GM12878 (cell line): Measurements from ENCODE around the gene MAPKAP1. TPM values are rescaled to one million over a fixed set of nuclear protein-coding genes. Genes with fewer than 3 reads are reported as not detected.

Experiments used
- ASH2L ChIP-seq: fragments of 300-600, 200-600 bp; sonication (generic); IDR thresholded peaks from 2 replicates; pipeline ENCODE4 v1.6.1; 2017; ENCODE audit warnings: low read depth, mild to moderate bottlenecking, borderline replicate concordance
- CEBPB ChIP-seq, 2 experiments: fragments of 150-350 bp in 1 of 2; IDR thresholded peaks; 2 replicates each; pipeline ENCODE4 v1.6.1; 2012 to 2014; ENCODE audit warnings: low read depth in 2 of 2, low read length in 2 of 2, borderline replicate concordance in 1 of 2, inconsistent platforms in 1 of 2
- SIN3A ChIP-seq: IDR thresholded peaks from 2 replicates; pipeline ENCODE4 v1.6.1; 2012; ENCODE audit warnings: low read depth, low read length, improper control_type of control experiment
- polyA plus RNA-seq, 11 experiments: library from polyadenylated mRNA; depleted of rRNA in 4 of 11; unstranded in 6 of 11; stranded (reverse) in 5 of 11; fragments of >200 nt; fragmentation: Nextera tagmentation in 4 of 11; fragmentation: Illumina TruSeq in 1 of 11; extraction: Ambion mirVana in 4 of 11; extraction: Trizol in 1 of 11; gene quantifications; 1 replicate in 1 of 11; 2 replicates in 10 of 11; pipeline versions ENCODE4 v1.2.1 to v1.2.3, GENCODE V29; 2011 to 2016; ENCODE audit warnings: inconsistent platforms in 2 of 11, missing spikeins in 2 of 11, low read depth in 1 of 11
- total RNA-seq, 4 experiments: library from RNA; depleted of rRNA in 3 of 4; stranded (reverse); fragments of >200 nt in 3 of 4; fragmentation: Illumina TruSeq in 1 of 4; extraction: Trizol in 1 of 4; gene quantifications; 2 replicates each; pipeline versions ENCODE4 v1.2.1 to v1.2.3, GENCODE V29; 2013 to 2021
- TF ChIP-seq, protein P1 (sequence below): fragments of 450-650 bp; IDR thresholded peaks from 2 replicates; pipeline ENCODE4 v1.6.1; 2017; ENCODE audit warnings: antibody characterized with exemption, mild to moderate bottlenecking, moderate library complexity
- TF ChIP-seq, protein P2 (sequence below): IDR thresholded peaks from 2 replicates; pipeline ENCODE4 v1.6.1; 2011; ENCODE audit warnings: low read depth, low read length, improper control_type of control experiment, borderline replicate concordance
- TF ChIP-seq, protein P3 (sequence below): IDR thresholded peaks from 2 replicates; pipeline ENCODE4 v1.6.1; 2012; ENCODE audit warnings: mild to moderate bottlenecking, low read depth, low read length

Gene MAPKAP1
- total and polyA plus RNA-seq, 10 of the 15 experiments (the other 5 are each of a cell fraction or from before 2014, with no cell fraction given) = 5.1 to 188 (median 105) TPM

DNA sequence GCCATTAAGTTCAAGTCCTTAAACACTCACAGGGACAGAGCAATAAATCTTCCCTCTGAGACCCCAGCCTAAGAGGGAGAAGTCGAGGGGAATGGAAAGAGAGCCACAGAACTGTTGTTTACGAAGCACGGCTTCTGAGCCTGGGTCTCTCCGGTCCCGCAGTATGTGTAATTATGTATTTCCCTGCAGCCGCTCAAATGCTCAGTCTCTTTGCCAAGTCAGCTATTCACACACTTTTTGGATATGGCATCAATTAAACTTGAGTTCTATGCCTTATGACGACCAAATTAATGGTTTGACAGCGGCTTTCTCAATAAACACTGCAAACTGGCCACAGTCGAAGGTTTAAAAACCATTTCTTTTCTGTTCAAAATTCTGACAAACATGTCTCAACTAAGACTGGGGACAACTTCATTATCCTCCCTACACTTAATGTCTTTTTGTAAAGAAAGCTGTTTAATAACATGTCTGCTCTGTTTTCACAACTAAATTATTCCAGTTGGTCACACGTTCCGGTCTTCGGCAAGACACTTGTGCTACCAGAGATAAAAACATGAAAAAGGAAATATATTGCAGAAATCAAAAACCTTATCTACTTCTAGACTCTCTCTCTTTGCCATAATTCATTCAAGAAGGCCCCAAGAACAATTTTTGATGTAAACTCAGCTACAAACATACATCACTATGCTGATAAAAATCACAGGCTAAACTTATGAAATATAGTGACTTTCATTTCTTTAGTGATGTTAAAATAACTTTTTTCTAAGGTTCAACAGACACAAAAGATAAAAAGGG lies 242.2 kb downstream of the MAPKAP1 start (continued):
- TF ChIP-seq, protein P1, sequence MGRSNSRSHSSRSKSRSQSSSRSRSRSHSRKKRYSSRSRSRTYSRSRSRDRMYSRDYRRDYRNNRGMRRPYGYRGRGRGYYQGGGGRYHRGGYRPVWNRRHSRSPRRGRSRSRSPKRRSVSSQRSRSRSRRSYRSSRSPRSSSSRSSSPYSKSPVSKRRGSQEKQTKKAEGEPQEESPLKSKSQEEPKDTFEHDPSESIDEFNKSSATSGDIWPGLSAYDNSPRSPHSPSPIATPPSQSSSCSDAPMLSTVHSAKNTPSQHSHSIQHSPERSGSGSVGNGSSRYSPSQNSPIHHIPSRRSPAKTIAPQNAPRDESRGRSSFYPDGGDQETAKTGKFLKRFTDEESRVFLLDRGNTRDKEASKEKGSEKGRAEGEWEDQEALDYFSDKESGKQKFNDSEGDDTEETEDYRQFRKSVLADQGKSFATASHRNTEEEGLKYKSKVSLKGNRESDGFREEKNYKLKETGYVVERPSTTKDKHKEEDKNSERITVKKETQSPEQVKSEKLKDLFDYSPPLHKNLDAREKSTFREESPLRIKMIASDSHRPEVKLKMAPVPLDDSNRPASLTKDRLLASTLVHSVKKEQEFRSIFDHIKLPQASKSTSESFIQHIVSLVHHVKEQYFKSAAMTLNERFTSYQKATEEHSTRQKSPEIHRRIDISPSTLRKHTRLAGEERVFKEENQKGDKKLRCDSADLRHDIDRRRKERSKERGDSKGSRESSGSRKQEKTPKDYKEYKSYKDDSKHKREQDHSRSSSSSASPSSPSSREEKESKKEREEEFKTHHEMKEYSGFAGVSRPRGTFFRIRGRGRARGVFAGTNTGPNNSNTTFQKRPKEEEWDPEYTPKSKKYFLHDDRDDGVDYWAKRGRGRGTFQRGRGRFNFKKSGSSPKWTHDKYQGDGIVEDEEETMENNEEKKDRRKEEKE = no peak
- TF ChIP-seq, protein P2, sequence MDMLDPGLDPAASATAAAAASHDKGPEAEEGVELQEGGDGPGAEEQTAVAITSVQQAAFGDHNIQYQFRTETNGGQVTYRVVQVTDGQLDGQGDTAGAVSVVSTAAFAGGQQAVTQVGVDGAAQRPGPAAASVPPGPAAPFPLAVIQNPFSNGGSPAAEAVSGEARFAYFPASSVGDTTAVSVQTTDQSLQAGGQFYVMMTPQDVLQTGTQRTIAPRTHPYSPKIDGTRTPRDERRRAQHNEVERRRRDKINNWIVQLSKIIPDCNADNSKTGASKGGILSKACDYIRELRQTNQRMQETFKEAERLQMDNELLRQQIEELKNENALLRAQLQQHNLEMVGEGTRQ = no peak
- no peak for TF ChIP-seq ASH2L
- no peak for TF ChIP-seq SIN3A
- TF ChIP-seq, protein P3, sequence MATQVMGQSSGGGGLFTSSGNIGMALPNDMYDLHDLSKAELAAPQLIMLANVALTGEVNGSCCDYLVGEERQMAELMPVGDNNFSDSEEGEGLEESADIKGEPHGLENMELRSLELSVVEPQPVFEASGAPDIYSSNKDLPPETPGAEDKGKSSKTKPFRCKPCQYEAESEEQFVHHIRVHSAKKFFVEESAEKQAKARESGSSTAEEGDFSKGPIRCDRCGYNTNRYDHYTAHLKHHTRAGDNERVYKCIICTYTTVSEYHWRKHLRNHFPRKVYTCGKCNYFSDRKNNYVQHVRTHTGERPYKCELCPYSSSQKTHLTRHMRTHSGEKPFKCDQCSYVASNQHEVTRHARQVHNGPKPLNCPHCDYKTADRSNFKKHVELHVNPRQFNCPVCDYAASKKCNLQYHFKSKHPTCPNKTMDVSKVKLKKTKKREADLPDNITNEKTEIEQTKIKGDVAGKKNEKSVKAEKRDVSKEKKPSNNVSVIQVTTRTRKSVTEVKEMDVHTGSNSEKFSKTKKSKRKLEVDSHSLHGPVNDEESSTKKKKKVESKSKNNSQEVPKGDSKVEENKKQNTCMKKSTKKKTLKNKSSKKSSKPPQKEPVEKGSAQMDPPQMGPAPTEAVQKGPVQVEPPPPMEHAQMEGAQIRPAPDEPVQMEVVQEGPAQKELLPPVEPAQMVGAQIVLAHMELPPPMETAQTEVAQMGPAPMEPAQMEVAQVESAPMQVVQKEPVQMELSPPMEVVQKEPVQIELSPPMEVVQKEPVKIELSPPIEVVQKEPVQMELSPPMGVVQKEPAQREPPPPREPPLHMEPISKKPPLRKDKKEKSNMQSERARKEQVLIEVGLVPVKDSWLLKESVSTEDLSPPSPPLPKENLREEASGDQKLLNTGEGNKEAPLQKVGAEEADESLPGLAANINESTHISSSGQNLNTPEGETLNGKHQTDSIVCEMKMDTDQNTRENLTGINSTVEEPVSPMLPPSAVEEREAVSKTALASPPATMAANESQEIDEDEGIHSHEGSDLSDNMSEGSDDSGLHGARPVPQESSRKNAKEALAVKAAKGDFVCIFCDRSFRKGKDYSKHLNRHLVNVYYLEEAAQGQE = no peak
- TF ChIP-seq CEBPB (IDR thresholded peaks at IDR 0.05; ENCODE audit: borderline replicate concordance in 1 of 2, low read depth in 2 of 2, low read length in 2 of 2) = no peak
- TF ChIP-seq, all 136 proteins: peak for 0
